Stimulated activated CD4-positive, alpha-beta T cell treated with anti-CD3 and anti-CD28 coated beads, Interleukin-1b, Interleukin-23, amount 100 ng/mL, for 4 hours (primary cell): Measurements from ENCODE around the gene C3orf20.
A peak's percentile ranks its signal among the peaks of the same experiment; 100 is the strongest.

Source experiments
- DNase-seq, 2 donors: peaks; one replicate each; pipeline ENCODE4 v3.0.0-alpha.2; 2020; ENCODE audit warnings: low read depth in 2 of 2

C3orf20 gene

DNA sequence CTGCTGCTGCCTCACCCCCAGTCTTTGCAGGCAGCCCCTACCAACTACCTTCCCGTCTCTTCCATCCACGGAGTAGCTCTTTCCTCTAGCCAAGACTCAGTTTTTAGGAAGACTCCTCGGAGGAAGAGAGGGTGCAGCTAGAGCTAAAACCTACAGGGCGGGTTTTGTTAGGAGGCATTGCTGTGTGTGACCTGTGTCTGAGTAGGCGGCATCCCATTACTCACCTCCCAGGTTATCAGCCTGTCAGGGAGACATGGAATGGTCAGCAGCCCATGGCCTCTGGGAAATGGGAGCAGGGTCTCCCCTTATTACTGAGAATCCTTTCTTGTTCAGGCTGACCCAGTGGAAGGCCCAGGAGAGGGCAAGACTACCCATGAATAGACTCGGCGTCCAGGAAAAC, 100.1 kb downstream of the C3orf20 start:
- DNase-seq, result no peak

DNA sequence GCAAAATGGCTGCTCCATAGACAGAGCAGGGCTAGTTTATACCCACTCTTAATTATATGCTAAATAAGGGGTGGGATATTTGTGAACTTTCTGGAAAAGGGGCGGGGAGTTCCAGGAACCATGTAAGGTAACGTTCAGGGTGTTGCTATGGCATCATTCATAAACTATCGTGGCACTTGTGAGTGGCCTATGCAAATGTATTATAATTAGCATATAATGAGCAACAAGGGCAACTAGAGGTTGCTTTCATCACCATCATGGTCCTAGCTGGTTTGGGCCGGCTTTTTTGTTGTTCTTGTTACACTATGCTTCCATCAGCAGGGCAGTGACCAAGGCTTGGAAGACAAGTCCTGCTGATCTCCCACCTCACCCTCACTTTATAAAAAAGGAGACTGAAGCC, 100.6 kb downstream of the C3orf20 start:
- DNase-seq, result no peak

DNA sequence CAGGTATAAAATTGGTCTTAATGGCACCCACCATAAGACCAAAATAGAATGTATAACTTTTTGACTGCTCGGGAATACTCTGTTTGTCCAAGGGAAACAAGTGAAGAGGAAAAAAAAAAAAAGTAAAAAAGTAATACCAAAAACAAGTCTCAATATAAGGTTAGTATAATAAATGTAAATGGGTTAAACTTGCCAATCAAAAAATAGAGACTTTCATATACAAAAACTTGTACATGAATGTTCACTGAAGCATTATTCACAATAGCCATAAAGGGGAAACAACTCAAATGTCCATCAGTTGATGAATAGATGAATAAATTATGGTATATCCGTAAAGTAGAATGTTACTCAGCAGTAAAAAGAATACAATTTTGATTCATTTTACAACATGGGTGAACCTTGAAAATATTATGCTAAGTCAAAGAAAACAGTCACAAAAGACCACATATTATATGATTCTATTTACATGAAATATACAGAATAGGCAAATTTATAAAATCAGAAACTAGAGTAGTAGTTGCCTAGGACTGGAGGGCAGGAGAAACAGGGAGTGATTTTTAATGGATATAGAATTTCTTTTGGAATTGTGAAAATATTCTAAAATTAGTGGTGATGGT, 104.2 kb downstream of the C3orf20 start:
- no peak for DNase-seq

DNA sequence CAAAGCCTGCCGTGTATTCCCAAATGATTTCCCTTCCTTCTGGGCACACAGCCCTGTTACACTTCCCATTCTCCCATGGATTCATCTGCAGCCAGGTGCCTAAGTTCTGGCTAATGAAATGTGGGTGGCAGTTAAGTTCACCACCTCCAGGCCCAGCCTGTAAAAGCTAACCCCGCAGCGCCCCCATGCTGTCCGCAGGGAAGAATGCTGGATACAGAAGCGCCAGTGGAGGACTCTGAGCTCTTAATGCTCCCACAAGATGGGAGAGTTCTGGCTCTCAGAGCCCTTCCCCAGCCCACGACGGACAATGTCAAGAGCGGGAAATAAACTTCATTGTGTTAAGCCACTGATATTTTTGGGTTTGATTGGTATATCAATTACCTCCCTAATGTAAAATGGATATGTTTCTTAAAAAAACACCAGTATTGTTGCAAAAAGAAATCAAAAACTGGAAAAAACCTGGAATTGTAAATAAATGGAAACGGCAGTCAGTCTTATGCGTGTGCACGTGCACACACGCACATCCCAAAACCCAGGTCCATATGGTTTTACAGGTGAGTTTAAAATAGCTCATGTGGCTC, 106.1 kb downstream of the C3orf20 start:
- no peak for DNase-seq

DNA sequence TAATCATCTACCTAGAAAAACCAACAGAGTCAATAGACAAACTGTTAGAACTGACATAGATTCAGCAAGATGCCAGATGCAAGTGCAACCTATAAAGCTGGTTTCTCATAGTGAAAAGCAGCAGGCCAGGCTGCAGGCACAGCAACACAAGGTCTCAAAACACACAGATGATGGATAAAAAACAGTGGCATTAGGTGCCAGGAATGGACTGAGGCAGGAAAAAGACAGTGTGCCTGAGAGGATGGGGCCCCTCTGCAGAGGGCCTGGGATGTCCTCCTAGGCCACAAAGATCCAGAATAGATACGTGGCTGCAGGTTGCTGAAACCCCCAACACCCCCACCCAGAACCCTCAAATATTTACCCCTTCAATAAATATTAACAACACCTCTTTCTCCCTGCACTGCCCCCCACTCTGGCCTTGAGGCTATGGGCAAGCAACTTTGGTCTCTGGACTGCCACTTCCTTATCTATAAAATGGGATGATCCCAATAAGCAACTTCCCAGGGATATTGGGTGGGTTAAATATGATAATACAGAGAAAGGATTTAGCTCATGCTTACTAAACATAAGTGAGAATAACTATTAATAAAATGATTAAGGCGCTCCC, 108.6 kb downstream of the C3orf20 start:
- no peak for DNase-seq

DNA sequence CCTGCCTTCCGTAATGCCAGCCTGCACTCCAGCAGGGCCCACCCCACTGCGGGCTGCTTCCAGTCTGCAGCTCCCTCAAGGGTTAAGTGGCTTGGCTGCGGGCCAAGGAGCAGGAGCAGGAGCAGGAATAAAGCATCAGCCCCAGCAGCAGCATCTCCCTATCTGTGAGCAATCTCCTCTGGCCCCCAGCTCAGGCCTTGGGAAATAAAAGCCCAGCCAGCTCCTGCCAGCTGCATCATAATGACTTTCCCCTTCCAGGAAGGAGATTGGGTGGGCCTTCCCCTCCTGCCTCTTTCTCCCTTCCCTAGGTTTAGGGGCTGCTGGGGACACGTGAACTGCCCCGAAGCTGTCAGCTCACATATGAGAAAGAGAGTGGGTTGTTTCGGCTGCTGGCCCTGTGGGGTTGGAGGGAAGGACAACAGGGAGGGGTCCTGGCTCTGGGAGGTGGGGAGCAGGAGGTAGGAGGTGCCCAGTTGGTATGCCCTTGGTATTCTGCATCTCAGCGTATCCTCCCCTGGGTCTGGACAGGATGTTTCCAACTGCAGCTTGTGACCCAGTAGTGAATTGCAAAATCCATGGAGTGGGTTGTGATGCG, 109.2 kb downstream of the C3orf20 start:
- no peak for DNase-seq

DNA sequence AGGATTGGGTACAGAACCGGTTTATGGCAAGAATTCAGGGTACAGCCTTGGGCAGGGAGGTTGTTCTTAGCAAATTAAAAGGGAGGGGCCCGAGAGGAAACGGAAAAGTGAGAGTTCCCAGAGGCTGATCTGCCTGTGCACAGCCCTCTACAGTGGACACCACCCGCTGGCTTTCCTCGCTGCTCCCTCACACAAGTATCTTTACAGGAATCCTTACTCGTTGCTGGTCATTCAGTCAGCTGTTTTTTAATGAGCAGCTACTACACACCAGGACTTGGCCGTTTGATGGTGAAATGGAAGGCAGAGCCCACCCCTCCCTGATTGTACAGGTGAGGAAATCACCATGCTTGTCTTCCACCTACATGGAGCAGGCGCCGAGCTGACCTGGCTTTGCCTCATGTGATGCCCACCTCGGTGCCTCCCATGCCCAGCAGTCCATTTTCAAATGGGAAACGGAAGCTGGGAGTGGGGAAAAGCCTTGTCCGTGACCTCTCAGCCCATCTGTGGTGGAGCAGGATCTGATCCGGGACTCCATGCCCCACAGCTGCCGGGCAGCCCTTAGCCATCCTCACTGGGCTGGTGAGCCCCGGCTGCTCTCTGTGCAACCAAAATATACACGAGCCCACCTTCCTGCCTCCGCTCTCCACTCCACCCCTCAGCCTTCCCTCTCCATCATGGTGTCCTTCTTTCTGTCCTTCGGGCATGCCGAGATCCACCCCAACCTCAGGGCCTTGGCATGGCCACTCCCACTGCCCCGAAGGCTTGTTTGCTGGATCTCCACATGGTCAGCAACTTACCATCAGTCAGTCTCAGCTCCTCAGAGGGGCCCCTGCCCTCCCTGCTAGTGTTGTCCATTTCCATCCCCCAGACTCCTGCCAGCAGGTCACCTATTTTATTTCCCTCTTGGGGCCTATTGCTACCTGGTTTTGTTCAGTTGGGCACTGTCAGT, 110.5 kb downstream of the C3orf20 start:
- no peak for DNase-seq

DNA sequence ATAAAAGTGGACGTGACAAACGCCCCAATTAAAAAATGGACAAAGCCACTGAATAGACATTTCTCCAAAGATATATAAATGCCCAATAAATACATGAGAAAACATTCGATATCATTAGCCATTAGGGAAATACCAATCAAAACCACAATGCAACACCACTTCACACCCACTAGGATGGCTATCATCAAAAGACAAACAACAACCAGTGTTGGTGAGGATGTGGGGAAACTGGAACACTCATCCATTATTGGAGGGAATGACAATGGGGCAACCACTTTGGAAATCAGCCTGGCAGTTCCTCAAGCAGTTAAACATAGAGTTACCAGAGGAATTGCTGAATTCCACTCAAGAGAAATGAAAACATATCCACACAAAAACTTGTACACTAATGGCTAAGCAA, 111.4 kb downstream of the C3orf20 start:
- no peak for DNase-seq

DNA sequence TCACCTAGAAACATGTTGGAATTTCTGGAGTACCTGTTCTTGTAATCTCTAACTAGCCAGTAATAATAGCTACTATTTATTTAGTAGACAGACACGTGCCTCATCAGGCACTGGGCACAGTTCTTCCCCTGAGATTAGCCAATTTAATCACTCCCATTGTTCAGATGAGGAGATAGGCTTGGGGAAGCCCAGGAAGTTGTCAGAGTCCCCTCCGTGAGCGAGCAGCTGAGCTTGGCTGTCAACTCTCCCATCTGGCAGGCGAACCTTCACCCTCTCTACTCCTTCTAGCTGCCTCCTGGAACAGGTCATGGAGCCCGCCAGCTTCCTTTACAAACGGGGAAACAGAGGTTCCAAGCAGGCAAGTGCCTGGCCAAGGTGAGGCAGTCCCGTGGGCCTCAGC, 112.7 kb downstream of the C3orf20 start:
- no peak for DNase-seq

DNA sequence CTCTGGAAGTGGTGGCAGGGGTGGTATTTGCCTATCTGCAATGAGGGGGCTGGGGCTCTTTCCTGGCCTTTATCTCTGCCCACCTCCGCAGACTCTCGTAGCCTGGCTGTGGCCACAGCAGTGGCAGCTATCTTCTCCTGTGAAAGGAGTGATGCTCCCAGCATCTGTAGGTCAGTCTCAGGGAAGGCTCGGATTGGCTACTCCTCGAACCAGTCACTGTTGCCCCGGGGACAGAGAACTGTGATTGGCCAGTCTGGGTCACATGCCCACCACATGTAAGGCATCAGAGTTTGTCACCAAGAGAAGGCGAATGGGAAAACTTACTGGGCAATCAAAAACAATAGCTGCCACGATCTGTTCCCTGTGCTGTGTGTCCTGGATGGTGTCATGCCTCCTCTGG, 113.7 kb downstream of the C3orf20 start:
- DNase-seq, result no peak

DNA sequence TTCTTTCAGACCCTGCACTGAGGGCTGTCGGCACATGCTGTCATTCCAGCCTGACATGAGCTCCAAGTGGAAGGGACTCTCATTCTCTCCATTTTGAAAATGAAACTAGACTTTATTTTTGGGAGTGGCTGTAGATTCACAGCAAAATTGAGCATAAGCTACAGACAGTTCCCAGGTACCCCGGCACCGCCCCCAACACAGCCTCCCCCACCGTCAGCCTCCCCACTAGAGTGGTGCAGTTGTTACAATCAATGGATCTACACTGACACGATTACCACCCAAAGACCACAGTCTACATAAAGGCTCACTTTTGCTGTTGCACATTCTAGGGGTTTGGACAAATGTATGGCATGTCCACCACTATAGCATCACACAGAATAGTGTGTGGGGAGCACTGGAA, 114.3 kb downstream of the C3orf20 start:
- no peak for DNase-seq

DNA sequence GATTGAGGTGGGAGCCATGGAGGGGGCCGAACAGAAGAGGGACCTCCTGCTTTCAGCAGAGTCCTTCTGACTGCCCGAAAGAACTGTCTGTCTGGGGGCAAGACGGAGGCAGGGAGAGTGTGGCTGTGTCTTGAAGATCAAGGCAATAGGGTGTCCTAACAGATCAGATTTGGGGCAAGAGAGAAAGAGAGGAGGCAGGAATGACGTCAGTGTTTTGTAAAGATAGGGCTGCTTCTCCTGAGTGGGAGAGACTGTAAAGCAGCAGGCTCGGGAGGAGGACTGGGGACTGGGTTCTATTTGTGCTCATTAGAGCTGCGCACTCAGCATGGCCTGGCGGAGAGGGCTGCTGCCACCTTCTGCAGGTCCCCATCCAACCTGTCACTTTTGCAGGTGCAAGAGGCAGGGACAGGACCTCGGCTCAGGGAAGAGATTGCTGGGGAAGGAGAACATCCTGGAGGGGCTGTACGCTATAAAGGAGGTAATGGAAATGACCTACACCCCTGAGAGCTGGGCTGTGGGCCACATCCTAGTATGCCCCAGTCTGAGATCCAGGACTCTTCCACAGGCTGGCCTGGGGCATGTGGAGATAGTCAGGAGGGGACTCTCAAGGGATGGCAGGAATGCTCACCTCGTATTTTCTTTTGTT, 114.8 kb downstream of the C3orf20 start:
- no peak for DNase-seq

DNA sequence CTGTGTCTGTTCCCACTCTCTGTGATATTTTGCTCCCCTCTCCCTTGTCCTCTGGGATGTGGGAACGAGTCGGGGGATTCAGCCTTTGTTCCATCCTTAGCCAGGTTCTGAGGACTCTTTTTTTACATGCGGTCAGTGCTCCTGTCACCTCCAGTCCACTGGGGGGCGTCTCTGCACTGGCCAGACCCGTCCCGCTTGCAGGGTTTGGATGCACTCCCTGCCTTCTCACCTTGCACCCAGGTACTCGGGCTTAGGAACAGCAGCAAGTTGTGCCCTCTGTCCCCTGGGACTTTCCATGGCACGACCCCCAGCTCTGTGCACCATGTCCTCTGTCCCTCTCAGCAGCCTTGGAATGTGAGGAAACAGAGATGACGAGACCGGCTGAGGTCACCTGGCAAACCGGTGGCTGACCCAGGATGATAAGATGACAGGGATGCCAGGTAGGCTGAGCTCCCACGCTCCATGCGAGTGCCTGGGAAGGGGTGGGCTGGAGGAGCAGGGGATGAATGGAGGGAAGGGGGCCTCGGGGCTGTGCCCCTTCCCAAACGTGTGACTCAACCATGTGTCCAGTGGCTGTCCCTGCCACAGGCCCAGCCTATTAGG, 116.5 kb downstream of the C3orf20 start:
- peak; percentile 8 to 19 for DNase-seq

DNA sequence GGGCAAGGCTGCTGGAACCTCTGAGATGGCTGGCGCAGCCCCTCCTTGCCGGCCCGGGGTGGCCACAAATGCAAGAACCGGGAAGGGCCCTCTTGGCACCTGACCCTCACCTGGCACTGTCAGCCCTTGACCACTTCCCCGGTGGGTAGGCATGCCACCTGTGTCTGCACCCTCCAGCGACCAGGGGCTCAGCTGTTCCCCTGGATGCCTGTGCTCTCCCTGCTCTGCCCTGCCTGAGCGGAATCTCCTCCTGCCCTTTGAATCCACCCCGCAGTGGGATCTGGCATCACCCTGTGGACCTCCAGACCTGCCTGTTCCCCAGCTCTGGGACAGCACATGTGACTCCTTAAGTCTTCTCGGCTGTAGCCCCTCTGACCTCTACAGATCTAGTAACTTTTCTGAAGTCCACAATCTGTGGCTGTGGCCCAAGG, 117.8 kb downstream of the C3orf20 start:
- DNase-seq, result no peak

DNA sequence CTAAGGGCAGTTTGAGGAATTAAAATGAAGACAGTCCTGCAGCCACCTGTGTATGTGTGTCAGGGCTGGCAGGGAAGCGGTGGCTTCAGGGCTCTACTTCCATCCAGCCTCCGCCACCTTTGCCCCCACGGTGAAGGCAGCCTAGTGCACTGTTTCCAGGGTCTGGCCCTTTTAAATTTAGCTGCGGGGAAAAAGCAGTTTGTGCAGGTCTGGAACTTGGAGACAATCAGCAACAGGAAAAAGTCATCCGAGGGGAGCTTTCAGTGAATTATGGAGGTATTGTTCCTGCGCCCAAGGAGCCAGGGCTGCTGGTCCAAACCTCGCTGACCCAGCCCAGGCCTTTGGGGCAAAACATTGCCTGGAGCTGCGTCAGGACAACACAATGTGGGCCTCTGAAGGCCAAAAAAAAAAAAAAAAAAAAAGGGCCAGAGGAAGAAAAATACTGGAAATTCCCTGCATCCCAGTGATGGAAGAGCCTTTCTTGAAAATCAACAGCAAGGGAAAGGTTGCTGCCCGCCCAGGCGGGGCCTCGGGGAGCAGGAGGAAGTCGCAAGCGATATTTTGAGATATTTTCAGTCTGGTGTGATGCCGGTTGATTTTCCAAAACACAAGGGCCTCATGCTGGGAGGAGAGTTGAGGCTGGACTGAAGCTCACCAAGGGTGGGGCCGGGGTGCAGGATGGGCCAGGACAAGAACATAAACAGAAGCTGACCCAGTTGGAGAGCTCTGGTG, 118.4 kb downstream of the C3orf20 start:
- DNase-seq, result no peak

DNA sequence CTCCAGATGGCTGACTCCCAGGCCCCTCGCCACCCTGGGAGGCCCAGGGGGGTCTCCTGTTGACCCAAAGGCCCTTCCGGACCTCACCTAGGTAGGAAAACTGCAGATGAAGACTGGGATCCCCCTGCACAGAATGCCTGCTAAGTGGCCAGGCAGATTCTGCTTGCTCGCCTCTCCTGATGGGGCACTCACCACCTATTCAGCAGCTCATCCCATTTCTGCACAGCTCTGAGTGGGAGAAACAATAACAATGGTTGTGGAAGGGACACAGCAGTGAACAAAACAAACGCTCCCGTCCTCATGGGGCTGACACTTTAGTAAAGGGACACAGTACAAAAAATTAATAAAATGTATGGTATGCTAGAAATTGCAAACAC, 118.9 kb downstream of the C3orf20 start:
- DNase-seq, result no peak

DNA sequence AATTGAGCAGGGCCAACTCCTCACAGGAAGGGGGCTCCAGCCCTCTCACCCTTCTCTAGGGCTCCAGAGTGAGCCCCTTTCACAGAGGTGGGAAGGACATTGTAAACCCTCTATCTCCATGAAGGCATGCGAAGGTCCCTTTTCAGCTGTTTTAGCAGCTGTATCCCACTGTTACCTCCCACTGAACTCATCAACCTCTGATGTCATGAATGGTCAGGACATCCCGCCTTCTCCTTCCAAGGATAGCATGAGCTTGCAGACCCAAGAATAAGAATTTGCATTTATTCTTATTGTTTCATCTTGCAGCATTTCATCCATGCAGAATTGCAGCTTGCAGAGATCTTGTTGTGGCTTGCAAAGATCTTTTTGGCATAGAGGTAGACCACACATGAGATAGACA, 119.5 kb downstream of the C3orf20 start:
- DNase-seq, result no peak

DNA sequence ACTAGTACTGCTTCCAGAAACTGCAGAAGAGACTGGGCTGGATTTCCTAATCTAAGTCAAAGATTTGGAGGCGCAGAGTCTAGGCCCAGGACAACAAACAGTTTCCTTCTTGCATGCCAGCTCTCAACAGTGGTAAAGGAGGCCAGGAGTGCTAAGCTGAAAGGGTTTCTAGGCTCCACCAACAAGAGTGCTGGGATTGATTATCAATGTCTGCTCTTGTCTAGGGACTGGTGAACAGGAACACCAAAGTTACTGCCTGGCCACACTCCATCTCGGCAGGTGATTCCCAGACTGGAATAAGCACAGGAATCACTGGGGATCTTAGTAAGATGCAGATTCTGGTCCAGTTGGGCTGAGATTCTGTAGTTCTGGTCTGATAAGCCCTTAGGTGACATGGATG, 121.1 kb downstream of the C3orf20 start:
- no peak for DNase-seq

DNA sequence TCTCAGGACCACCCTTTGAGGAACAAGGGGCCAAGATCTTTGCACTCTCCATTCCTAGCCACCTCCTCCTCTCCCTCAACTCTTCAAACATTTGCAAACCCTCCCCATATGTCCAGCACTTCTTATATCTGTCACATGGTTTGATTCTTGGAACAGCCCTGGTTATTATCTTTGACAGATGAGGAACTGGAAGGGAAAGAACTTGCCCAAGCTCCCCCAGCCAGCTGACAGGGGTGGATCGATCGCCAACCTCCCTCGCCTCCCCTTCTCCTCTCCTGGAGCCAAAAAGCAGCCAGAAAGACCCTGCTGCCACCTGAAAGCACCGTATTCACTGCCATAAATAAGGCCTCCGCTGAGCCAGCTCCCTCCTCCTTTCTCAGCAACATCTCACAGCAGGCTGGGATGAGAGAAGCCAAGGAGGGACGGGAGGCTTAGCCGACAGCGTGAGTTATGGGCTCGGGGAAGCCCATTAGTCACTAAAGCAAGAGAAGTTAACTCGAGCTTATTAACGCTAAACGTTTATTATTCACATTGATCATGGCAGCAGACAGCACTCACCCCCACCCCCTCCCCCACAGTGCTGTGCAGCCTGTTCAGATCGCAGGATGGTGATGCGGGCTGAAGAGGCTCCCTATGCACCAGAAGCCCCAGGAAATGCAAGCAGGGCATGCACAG, 121.6 kb downstream of the C3orf20 start:
- no peak for DNase-seq

DNA sequence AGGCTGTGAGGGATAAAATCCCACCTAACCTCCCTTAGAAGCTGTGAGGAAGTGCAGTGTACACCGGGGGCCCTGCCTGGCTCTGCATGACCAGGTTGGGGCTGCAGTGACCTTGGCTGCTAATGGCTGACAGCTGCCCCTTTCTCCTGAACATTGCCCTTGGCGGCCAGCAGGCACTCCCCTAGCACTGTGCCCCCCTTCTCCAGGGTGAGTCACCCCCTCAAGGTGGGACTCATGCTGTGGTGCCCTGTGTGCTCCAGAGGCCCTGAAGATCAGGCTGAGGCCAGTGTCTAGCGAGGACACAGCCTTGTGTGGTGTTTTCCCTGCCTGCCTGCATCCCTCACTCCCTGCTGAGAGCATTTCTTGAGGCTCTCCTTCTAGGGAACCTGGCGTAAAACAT, 122.8 kb downstream of the C3orf20 start:
- DNase-seq, result no peak
